ENCODE data around the gene SCGB1C1.
"Not testable (repeated sequence)": the region's sequence is repeated elsewhere in the genome, so short reads cannot be mapped to it uniquely, and the experiment has no call there.

The SCGB1C1 gene

GRCh38 chr11:216081-216974 lies 23.4 kb downstream of the SCGB1C1 start:
- in situ Hi-C loops (cut with HindIII; ENCODE audit: low sequenced_read_pairs) = no loop called here

DNA sequence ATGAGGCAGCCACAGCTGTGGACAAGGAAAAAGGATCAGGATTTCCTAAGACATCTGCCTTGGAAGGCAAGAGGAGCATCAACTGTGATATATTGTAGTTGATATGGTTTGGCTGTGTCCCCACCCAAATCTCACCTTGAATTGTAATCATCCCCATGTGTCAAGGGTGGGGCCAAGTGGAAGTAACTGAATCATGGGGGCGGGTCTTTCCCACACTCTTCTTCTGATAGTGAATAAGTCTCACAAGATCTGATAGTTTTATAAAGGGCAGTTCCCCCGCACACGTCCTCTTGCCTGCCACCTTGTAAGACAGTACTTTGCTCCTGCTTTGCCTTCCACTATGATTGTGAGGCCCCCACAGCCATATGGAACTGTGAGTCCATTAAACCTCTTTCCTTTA lies 24.8 kb downstream of the SCGB1C1 start:
- in situ Hi-C loops (cut with HindIII; ENCODE audit: low sequenced_read_pairs) = no loop called here

DNA sequence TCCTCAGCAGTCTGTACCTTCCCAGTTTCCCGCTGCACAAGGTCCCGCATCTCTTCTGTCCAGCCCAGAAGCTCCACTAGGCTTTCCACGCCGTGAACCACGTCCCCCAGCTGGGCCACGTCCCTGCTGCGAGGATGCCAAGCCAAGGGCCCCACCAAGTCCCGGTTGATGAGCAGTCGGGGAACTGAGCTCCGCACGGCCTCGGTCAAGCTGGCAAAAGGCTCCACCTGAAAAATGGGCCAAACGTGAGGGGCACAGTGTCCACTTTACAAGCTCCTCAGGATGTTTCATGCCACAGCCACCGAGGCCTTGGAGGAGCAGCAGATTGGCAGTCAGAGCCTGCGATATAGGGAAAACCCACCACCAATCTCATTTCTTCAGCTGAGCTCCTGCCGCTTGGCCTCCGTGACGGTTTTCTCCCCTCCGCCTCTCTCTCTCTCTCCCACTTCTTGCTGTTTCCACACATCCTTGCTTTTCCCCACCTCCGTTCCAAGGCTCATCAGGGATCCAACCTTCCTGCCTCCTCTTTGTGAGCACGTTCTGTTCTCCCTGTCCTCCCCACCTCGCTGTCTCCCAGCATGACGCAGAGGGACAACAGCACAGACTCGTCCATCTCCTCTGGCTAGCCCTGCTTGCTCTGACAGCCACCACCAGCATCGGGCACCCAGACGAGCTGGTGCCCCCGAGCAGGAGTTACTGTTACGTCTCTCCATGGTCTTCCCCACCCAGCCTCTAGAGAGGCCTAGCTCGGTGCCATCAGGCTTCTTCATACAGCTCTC lies 26.1 kb downstream of the SCGB1C1 start:
- in situ Hi-C loops (cut with HindIII; ENCODE audit: low sequenced_read_pairs) = no loop called here

- in situ Hi-C loops (cut with HindIII; ENCODE audit: low sequenced_read_pairs) = not testable (repeated sequence)
Observed at GRCh38 chr11:220641-221215, 27.9 kb downstream of the SCGB1C1 start.

GRCh38 chr11:221539-221938 lies 28.7 kb downstream of the SCGB1C1 start:
- in situ Hi-C loops (cut with HindIII; ENCODE audit: low sequenced_read_pairs) = no loop called here

- in situ Hi-C loops (cut with HindIII; ENCODE audit: low sequenced_read_pairs) = no loop called here
Observed at GRCh38 chr11:221998-222789, 29.3 kb downstream of the SCGB1C1 start.

GRCh38 chr11:223026-223789 lies 30.3 kb downstream of the SCGB1C1 start:
- in situ Hi-C loops (cut with HindIII; ENCODE audit: low sequenced_read_pairs) = no loop called here

DNA sequence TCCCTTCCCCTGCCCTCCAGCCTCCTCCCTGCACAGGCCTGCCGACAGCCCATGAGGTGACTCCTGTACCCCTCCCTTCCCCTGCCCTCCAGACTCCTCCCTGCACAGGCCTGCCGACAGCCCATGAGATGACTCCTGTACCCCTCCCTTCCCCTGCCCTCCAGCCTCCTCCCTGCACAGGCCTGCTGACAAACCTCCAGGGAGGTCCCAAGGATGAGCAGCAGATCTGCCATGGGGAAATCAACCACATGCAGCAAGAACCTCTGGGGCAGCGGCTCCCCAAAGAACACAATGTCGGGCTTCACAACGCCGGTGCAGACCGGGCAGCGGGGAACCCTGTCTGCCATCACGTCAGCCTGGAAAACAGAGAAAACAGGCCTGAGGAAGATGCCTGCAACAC lies 31.0 kb downstream of the SCGB1C1 start:
- in situ Hi-C loops (cut with HindIII; ENCODE audit: low sequenced_read_pairs) = no loop called here

GRCh38 chr11:224424-224823 lies 31.5 kb downstream of the SCGB1C1 start:
- in situ Hi-C loops (cut with HindIII; ENCODE audit: low sequenced_read_pairs) = no loop called here

- in situ Hi-C loops (cut with HindIII; ENCODE audit: low sequenced_read_pairs) = no loop called here
Observed at GRCh38 chr11:225734-226453, 33.0 kb downstream of the SCGB1C1 start.

DNA sequence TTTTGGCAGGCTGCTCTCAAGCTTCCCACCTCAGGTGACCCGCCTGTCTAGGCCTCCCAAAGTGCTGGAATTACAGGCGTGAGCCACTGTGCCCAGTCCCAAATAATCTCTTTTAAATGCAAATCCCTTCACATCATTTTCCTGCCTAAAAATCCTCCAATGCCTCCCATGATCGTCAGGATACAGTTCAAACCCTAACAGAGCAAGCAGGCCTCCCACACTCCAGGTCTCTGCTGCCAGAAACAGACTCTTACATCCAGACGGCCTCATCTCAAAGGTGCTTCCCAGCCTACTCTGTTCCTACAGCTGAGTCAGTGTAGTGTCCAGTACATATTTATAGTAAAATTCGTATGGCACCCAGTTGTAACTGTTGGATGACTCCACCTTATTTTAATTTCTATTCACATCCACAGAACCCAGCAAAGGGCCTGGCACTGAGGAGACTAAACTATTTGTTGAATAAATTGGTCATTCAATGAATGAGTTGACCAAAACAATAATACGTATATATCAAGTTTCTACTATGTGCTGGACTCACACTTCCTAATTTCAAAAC lies 35.0 kb downstream of the SCGB1C1 start:
- in situ Hi-C loops (cut with HindIII; ENCODE audit: low sequenced_read_pairs) = no loop called here

GRCh38 chr11:230431-230830 lies 37.6 kb downstream of the SCGB1C1 start:
- in situ Hi-C loops (cut with HindIII; ENCODE audit: low sequenced_read_pairs) = no loop called here

DNA sequence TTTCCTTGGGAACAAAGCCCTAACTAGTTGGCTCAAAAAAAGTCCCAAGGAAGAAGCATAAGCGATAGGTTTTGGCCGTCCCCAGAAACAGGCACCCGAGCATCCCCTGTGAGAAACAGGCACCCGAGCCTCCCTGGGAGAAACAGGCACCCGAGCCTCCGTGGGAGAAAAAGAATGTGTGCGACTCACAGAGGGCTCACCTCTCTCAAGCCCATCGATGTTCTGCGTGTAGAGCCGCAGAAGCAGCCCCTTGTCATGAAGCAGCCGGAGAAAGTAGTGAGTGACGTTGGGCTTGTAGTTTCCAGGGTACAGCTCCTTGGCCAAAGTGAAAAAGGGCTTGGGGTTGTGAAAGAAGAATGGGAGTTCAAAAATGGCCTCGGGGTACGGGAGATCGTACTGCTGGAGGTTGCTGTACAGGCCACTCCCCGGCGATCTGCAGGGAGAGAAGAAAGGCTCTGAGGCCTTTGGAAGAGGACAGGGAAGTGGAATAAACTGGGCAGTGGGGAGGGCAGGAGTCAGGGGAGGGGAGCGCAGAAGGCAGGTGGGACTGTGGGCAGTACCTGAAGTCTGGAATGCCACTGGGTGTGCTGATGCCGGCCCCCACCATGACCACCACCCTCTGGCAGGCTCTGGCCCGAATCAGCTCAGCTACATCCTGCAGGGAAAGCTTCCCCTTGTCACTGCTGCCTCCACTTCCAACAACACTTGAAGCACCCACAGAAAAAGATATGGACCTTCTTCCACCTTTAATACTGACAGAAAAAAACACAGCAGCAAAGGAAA lies 40.1 kb downstream of the SCGB1C1 start:
- in situ Hi-C loops (cut with HindIII; ENCODE audit: low sequenced_read_pairs) = no loop called here

GRCh38 chr11:235180-235579 lies 42.3 kb downstream of the SCGB1C1 start:
- in situ Hi-C loops (cut with HindIII; ENCODE audit: low sequenced_read_pairs) = no loop called here

DNA sequence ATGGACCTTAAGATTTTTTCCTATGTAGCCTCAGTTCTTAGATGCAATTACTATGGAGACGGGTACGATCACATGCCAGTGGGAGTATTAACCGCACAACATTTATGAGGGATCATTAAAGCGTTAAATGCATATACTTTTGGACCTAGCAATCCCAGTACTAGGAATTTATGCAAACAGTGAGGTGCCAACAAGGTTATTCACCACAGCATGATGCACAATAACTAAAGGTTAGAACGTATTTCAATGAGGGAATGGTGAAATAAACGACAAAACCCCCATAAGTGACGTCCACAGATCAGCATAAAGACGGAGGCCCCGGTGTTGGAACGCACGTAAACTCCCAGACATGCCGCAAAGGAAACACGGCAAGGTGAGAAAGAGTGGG lies 42.7 kb downstream of the SCGB1C1 start:
- in situ Hi-C loops (cut with HindIII; ENCODE audit: low sequenced_read_pairs) = no loop called here

GRCh38 chr11:235997-236773 lies 43.3 kb downstream of the SCGB1C1 start, which contains the start of gene SIRT3:
Gene SIRT3, minus strand, starts transcription at chr11:236342. Its CDS starts 14 bp downstream, at chr11:236328.
- in situ Hi-C loops (cut with HindIII; ENCODE audit: low sequenced_read_pairs) = no loop called here
